GM12801 (cell line): ENCODE measurements around the gene RELL2.

Experiments
- CTCF ChIP-seq: IDR thresholded peaks from one replicate; pipeline ENCODE4 v1.5.1; 2011; ENCODE audit warnings: control low read depth; ENCODE audit not compliant: insufficient read length; ENCODE audit errors: extremely low read depth

The RELL2 gene

GRCh38 chr5:141603923-141604717, 32.7 kb upstream of the RELL2 start:
- no peak for TF ChIP-seq CTCF

- no peak for TF ChIP-seq CTCF
Measured at GRCh38 chr5:141605523-141606277, 31.1 kb upstream of the RELL2 start.

DNA sequence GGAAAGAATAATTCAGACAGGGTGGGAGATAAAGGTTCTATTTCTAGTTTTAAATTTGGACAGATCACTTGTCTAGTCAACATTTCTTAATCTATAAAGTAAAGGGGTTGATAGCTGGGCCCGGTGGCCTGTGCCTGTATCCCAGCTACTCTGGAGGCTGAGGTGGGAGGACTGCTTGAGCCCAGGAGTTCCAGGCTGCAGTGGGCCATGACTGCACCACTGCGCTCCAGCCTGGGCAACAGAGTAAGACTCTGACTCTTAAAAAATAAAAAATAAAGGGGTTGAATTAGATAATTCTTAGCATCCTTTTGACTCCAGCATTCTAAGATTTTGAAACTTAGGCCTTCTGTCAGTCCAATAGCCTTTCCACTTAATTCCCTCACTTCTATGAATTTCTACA, 28.8 kb upstream of the RELL2 start:
- TF ChIP-seq CTCF, result no peak

DNA sequence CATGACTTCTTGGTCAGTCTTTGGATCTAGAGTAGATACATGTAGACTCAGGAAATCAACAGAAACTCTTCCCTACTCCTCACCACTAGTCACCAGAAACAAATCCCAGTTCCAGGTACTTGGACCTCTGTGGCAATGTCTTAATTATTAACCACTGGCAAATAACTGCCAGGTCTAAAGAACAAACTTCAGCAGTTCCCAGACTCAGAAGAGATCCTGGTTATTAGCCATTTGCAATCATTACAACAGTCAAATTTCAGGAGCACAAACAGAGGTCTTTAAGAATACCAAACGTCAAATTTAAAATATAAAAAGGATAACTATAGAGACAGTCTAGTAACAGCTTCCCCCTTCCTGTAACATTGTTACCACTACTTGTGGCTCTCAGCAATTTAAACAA, 28.2 kb upstream of the RELL2 start:
- TF ChIP-seq CTCF, result no peak

GRCh38 chr5:141609044-141609443, 27.8 kb upstream of the RELL2 start:
- TF ChIP-seq CTCF, result no peak

DNA sequence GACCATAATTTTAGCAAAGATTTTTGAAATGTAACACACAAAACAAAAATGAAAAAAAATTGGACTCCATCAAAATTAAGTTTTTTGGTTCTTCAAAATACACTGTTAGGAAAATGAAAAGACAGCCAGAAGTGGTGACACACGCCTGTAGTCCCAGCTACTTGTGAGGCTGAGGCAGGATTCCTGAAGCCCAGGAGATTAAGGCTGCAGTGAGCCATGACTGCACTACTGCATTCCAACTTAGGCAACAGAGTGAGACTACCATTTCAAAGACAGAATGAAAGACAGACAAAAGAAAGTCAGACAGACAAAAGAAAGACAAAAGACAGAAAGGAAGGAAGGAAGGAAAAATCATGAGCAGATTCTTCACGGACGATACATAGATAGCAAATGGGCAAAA, 25.5 kb upstream of the RELL2 start:
- no peak for TF ChIP-seq CTCF

DNA sequence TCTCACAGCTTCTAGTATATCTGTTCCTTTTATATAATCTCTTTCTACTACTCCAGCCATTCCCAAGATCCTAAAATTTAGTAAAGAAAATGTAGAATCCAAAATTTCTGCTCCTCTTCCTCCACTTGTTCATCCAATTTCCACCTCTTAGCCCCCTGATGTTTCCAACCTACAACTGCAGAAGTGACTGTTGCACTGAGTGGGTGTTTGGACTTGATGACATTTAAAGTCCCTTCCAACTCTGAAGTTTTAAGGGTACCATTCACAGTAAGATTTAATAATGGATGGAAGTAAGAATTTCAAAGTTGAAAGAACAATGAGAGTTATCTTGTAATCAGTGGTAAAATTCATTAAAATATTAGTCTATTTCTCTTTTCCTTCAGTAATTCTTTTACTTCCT, 23.5 kb upstream of the RELL2 start:
- TF ChIP-seq CTCF, result no peak
